K562 (cell line): Measurements from ENCODE around the gene SAA2. TPM values are rescaled to one million over a fixed set of nuclear protein-coding genes. Genes with fewer than 3 reads are reported as not detected.
A peak's percentile ranks its signal among the peaks of the same experiment; 100 is the strongest.

ENCODE experiments used
- ATAC-seq: fragments of 200-7000 bp; cut with Tn5 transposase; 3 replicates; pipeline ENCODE4 v1.9.1; 2020; ENCODE audit warnings: moderate library complexity
- BruUV-seq: library from RNA; stranded (reverse); fragments of 400-500 nt; replicated peaks from 2 replicates; lab custom pipeline; 2021; lab: Mats Ljungman, UMichigan
- CTCF ChIA-PET: fragments of 300-600 bp; formaldehyde crosslinking; extraction: SDS; loops from one replicate; lab custom pipeline; 2021; ENCODE audit warnings: low intra/inter-chr PET ratio; lab: Yijun Ruan, JAX
- POLR2A ChIA-PET: fragments of 300-600, 350-650 bp; sonication (Branson Sonifier 250); formaldehyde crosslinking; extraction: SDS; loops from one replicate; lab custom pipeline; 2021; ENCODE audit warnings: antibody characterized with exemption, inconsistent platforms; lab: Yijun Ruan, JAX
- DNase-seq, 4 experiments: peaks; one replicate each; pipeline versions ENCODE4 v3.0.0 to v3.0.0-alpha.2; 2011 to 2018; ENCODE audit warnings: low spot score in 3 of 4, mixed read lengths in 3 of 4; ENCODE audit errors: extremely low read depth in 1 of 4
- FAIRE-seq: peaks from 2 replicates; lab custom pipeline; 2011; peaks lifted over from hg19 to GRCh38; lab: Jason Lieb, UNC
- H2AFZ ChIP-seq: 2 replicates; pipeline ENCODE4 v1.6.0; 2011; ENCODE audit warnings: low read depth, low read length, control low read depth, inconsistent platforms
- H3K27ac ChIP-seq: fragments of 200-600 bp; 3 replicates; pipeline ENCODE4 v1.8.0; 2011; ENCODE audit warnings: low read depth, mild to moderate bottlenecking, control low read depth, inconsistent platforms, low read length, moderate library complexity, mixed read lengths; ENCODE audit errors: extremely low read depth
- H3K27me3 ChIP-seq, 2 experiments: fragments of 300-600 bp in 1 of 2; 2 replicates in 1 of 2; 3 replicates in 1 of 2; pipeline versions ENCODE4 v1.6.0 to v1.8.0; 2011; ENCODE audit warnings: inconsistent platforms in 2 of 2, low read length in 2 of 2, mild to moderate bottlenecking in 1 of 2, mixed read lengths in 1 of 2, moderate library complexity in 1 of 2; ENCODE audit not compliant: control insufficient read depth in 2 of 2, insufficient read depth in 2 of 2
- H3K36me3 ChIP-seq: fragments of 300-600 bp; 3 replicates; pipeline ENCODE4 v1.8.0; 2011; ENCODE audit warnings: mild to moderate bottlenecking, low read length, inconsistent platforms; ENCODE audit not compliant: control insufficient read depth, insufficient read depth
- H3K4me1 ChIP-seq, 2 experiments: fragments of 200-600 bp in 1 of 2; replicated peaks in 1 of 2; 2 replicates in 1 of 2; 3 replicates in 1 of 2; pipeline versions ENCODE4 v1.5.1 to v1.8.0; 2011; ENCODE audit warnings: inconsistent platforms in 2 of 2, low read length in 2 of 2, mild to moderate bottlenecking in 1 of 2, mixed read lengths in 1 of 2, moderate library complexity in 1 of 2; ENCODE audit not compliant: control insufficient read depth in 2 of 2, insufficient read depth in 2 of 2
- H3K4me2 ChIP-seq: 2 replicates; pipeline ENCODE4 v1.6.1; 2011; ENCODE audit warnings: low read length, control low read depth, inconsistent platforms, mixed read lengths; ENCODE audit not compliant: insufficient read depth
- H3K4me3 ChIP-seq: fragments of 200-600 bp; sonication (generic), shearing (Covaris generic); 2 replicates; pipeline ENCODE4 v1.5.1; 2016; ENCODE audit warnings: control low read depth, inconsistent platforms
- H3K79me2 ChIP-seq: fragments of 200-600 bp; 3 replicates; pipeline ENCODE4 v1.8.0; 2011; ENCODE audit warnings: low read length, inconsistent platforms; ENCODE audit not compliant: control insufficient read depth, insufficient read depth
- H3K9ac ChIP-seq, 2 experiments: 2 replicates each; pipeline versions ENCODE4 v1.6.0 to v1.6.1; 2011; ENCODE audit warnings: low read depth in 2 of 2, low read length in 2 of 2, control low read depth in 1 of 2, inconsistent platforms in 1 of 2, mild to moderate bottlenecking in 1 of 2, mixed read lengths in 1 of 2; ENCODE audit not compliant: insufficient read depth in 1 of 2
- H3K9me1 ChIP-seq: one replicate; pipeline ENCODE4 v1.6.0; 2011; ENCODE audit warnings: inconsistent platforms, mild to moderate bottlenecking, low read length, moderate library complexity; ENCODE audit not compliant: control insufficient read depth, insufficient read depth
- H3K9me3 ChIP-seq: replicated peaks from 2 replicates; pipeline ENCODE4 v1.5.1; 2011; ENCODE audit warnings: low read depth, low read length, inconsistent platforms; ENCODE audit not compliant: control insufficient read depth, insufficient read depth
- H4K20me1 ChIP-seq: replicated peaks from 2 replicates; pipeline ENCODE4 v1.6.1; 2011; ENCODE audit warnings: low read length, inconsistent platforms, mixed read lengths; ENCODE audit not compliant: control insufficient read depth, insufficient read depth
- KAT8 ChIP-seq: fragments of 450-650 bp; IDR thresholded peaks from 2 replicates; pipeline ENCODE4 v1.6.1; 2016; ENCODE audit warnings: low read depth, mild to moderate bottlenecking
- NR3C1 ChIP-seq: sonication (generic); formaldehyde crosslinking; IDR thresholded peaks from 2 replicates; pipeline ENCODE4 v1.8.1; 2022; ENCODE audit warnings: missing genetic modification reagents
- OTX1 ChIP-seq: fragments of 450-650 bp; formaldehyde crosslinking; IDR thresholded peaks from 2 replicates; pipeline ENCODE4 v1.4.0; 2022; ENCODE audit warnings: mild to moderate bottlenecking
- ZNF512 ChIP-seq: IDR thresholded peaks from 2 replicates; pipeline ENCODE4 v1.6.1; 2016; ENCODE audit warnings: missing genetic modification characterization, missing compliant biosample characterization
- WGBS: fragments of 100-300 bp; shearing (Covaris generic); methylation state at CpG from one replicate; pipeline ENCODE4 v1.1.6; 2016; ENCODE audit warnings: low coverage, mixed read lengths; ENCODE audit not compliant: insufficient coverage; ENCODE audit errors: missing lambda C conversion rate; 5-methylcytosine and 5-hydroxymethylcytosine counted together
- in situ Hi-C: fragments of 300-500 bp; cut with MboI; formaldehyde crosslinking; loops from 4 replicates; pipeline ENCODE4 v1.15.0; 2018; ENCODE audit warnings: inconsistent platforms, mixed read lengths
- intact Hi-C: fragments of 100-400 bp; cut with micrococcal nuclease; formaldehyde crosslinking; loops from 2 replicates; pipeline ENCODE4 v1.14.2; 2022
- polyA plus RNA-seq, 8 experiments: library from polyadenylated mRNA; depleted of rRNA in 4 of 8; stranded (reverse) in 5 of 8; unstranded in 3 of 8; fragments of >200 nt; fragmentation: Nextera tagmentation in 2 of 8; fragmentation: Illumina TruSeq in 1 of 8; extraction: Ambion mirVana in 2 of 8; extraction: Trizol in 1 of 8; gene quantifications; 2 replicates each; pipeline versions ENCODE4 v1.2.1 to v1.2.3, GENCODE V29; 2011 to 2014; ENCODE audit warnings: inconsistent platforms in 1 of 8, missing spikeins in 1 of 8
- total RNA-seq, 7 experiments: library from RNA; depleted of rRNA in 6 of 7; stranded (reverse); fragments of >200 nt in 6 of 7; fragmentation: Illumina TruSeq in 2 of 7; extraction: Trizol in 2 of 7; gene quantifications; 2 replicates each; pipeline versions ENCODE4 v1.2.1 to v1.2.3, GENCODE V29; 2011 to 2021; ENCODE audit warnings: low replicate concordance in 1 of 7

SAA2 gene
- total and polyA plus RNA-seq, 9 of the 15 experiments (the other 6 are each of a cell fraction or from before 2014, with no cell fraction given), result 4.6 TPM; not detected in 8

- Histone ChIP-seq H3K27ac (no peak overlapping the region), H3K9ac (no peak overlapping the region), H3K9me1 (no peaks in the 10 kb centered on the region), H3K4me2 (no peak overlapping the region), H2AFZ (no peak overlapping the region), H3K4me3 (no peak overlapping the region), H3K36me3 (no peaks in the 10 kb centered on the region), H4K20me1 (no peaks in the 10 kb centered on the region; the same call in 1 of the 2 replicates), H3K4me1 (no peaks in the 10 kb centered on the region), H3K27me3 (peaks cover 10 to 16% of the 10 kb centered on the region in 2 experiments; a peak in 4 of 5 replicates), H3K79me2 (no peaks in the 10 kb centered on the region), H3K9me3 (no peaks in the 10 kb centered on the region)
- intact Hi-C loops, result loop anchor here (10.0 kb wide), 1 partner anchor 289 kb away; the partner anchor contains the start of gene TSG101
- BruUV-seq, result no TSS peak
- no peak for DNase-seq
- ChIA-PET CTCF (no interaction called here), POLR2A (no interaction called here)
- no peak; the same call in 2 of the 3 replicates for ATAC-seq
- 2% methylated on average over 6 of the region's 8 CpGs for WGBS
- TF ChIP-seq NR3C1 (CRISPR knock-in tag) (no peak), KAT8 (no peak), OTX1 (no peak), ZNF512 (tag) (0 out of 2 replicates have a peak, but pooled peaks have one; percentile 11)
- in situ Hi-C loops, result no loop called here
- FAIRE-seq, result no peak
Measured at GRCh38 chr11:18235394-18236334, 12.8 kb downstream of the SAA2 start.
